HG03442 (cell line): Measurements from ENCODE around the gene ADAMTSL2.

Source experiments
- ATAC-seq: cut with Tn5 transposase; IDR thresholded peaks from one replicate; pipeline ENCODE4 v1.9.1; 2021; ENCODE audit warnings: mild to moderate bottlenecking, moderate library complexity; ENCODE audit not compliant: unreplicated experiment

The ADAMTSL2 gene

GRCh38 chr9:133571896-133572595, 37.5 kb downstream of the ADAMTSL2 start:
- no peak for ATAC-seq

DNA sequence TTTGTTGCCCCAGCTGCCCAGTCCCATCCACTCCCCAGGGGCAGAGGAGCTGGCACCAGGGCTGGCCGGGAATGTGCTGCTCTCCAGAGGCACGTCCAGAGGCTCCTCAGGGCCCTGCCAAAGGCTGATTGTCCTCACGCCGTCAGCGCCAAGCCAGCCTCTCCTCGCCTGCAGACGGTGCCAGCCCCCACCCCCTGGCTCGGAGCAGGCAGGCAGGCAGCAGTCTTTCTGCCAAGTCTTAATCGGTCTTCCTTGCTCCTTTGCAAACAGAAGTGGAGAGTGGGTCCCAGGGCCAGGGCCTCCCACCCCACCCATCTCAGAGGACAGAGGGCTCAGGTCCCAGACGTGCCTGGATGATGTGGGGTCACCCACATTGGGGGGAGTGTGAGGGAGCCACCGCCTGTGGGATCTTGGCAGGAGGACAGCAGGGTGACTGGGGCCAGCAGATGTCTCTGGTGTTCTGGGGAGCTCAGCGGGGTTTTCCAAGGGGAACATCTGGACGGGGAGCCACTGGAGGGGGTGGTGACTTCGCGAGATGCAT, 38.4 kb downstream of the ADAMTSL2 start:
- no peak for ATAC-seq

DNA sequence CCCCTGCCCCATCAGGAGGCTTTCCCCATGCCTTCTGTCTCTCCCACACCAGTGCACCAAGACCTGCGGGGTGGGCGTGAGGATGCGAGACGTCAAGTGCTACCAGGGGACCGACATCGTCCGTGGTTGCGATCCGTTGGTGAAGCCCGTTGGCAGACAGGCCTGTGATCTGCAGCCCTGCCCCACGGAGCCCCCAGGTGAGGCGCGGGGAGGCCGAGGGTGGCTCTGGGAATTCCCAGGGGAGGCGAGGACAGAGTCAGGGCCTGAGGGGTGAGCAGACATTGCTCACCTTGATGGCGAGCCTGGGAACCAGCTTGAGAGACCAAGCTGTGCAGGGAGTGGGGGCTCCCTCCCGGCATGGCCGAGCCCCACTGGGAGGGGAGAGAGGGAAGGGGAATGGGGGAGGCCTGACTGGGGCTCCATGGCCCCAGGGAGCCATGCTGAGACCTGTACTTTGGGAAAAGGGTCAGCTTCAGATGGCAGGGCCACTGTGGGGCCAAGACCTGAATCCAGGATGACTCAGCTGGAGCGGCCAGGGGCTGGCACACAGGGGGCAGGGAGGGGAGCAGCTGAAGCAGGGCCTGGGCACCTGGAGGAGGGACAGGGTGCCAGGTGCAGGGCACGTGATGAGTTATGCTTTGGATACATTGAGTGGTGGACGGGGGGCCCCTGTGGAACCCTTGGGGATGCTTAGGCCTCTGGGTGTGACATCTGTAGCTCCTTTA, 39.4 kb downstream of the ADAMTSL2 start:
- no peak for ATAC-seq

DNA sequence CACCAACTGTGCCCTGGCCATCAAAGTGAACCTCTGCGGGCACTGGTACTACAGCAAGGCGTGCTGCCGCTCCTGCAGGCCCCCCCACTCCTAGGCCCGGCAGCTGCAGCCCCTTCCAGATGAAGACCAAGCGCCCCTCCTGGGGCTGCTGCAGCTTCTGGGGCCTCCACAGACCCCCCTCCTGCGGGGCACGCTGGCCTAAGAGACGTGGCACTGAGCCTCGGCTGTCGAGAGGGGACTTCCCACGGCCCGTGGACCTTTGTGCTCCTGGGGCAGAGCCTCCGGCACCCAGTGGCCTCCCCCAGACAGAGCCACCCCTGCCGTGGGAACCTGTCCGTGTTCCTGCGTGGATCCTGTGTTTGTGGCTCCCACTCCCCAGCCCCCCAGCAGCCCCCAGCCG, 40.3 kb downstream of the ADAMTSL2 start:
- ATAC-seq = no peak

GRCh38 chr9:133575186-133576030, 40.9 kb downstream of the ADAMTSL2 start:
- no peak for ATAC-seq

DNA sequence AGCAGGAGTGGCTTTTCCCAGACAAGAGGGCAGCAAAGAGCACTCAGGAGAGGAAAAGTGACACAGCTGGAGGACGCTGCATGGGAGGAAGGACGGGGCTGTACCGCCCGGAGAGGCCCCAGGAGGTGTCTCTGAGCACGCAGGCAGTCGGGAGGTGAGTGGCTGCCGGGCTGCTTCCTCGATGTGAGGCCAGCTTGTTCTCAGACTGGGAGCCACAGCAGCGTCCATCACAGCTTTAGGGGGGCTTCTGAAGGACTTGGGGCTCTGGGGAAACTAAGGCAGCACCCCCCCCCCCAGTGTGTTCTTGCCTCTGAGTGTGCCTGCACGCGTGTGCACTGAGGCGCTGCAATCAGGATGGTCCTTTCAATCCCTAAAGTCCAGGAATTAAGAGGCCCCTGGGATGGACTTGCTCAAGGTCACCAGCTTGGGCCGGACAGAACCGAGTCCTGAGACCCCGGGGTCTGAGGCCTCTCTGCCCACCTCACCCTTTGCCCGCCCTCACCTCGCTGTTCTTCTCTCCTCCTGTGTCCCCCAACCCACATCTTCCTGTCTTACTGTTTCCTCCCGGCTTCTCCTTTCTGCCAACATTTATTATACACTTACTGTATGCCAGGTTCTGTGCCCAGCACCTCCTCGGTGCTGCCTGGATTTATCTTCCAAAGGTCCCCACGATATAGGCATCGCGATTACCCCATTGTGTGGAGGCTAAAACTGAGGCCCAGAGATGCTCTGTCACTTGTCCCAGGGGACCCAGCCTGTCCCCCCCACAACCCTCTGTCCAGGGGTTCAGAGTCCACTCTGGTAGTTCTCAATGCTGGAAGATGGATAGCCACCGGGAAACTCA, 41.7 kb downstream of the ADAMTSL2 start:
- no peak for ATAC-seq

DNA sequence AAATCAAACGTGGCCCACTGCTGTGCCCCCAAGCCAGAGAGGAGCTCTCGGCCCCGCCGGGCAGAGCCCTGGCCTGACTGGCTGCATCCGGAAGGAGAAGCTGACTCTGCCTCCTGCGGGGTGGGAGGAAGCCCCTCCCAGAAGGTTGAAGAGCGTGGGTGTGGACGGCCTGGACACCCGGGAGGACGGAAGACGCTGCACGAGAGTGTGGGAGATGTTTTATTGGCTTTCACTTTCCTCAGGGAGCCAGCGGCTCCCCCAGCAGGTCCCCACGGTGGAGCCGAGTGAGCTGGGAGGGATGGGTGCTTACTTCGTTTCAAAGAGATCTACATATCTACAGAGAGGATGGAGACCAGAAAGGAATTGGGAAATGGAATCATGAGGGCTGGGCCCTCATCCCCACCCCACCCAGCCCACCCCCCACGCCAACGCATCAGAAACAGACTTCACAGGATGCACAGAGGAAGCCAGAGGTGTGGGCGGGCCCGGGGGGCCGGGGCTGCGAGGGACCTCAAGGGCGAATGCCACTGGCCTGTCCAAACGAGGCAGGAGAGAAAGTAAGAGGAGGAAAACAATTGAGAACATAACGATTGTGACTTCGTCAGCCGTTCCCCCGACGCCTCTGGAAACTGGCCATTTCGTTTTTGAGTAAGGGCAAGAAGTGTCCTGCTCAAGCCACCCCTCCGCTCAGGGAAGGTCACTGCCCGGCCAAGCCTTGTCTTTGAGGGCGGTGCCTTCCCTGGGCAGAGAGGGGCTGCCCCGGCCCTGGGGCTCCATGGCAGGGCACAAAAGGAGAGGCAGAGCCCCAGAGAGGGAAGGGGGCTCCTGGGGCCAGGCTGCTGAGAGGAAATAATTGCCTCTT, 42.6 kb downstream of the ADAMTSL2 start:
- ATAC-seq = no peak

DNA sequence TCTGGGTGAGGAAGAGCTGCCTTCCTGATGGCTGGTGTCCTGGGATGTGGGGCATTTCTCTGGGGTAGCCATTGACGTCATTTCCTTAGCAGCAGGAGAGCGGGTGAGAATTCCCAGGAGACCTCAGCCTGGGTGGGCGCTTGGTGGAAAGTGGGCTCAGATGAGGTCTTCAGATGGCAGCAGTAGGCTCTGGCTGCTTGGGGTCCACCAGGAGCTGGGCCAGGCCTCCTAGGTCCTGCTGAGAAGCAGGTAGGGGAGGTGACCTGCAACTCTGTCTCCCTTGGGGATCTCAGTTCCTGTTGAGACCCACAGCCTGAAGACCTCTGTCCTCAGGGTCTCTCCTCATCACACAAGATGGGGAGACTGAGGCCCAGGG, 43.2 kb downstream of the ADAMTSL2 start:
- ATAC-seq = no peak

GRCh38 chr9:133578524-133579441, 44.3 kb downstream of the ADAMTSL2 start:
- ATAC-seq = no peak

- ATAC-seq = no peak
Observed at GRCh38 chr9:133579601-133580418, 45.3 kb downstream of the ADAMTSL2 start.

- ATAC-seq = no peak
Observed at GRCh38 chr9:133580419-133580738, 45.9 kb downstream of the ADAMTSL2 start.

DNA sequence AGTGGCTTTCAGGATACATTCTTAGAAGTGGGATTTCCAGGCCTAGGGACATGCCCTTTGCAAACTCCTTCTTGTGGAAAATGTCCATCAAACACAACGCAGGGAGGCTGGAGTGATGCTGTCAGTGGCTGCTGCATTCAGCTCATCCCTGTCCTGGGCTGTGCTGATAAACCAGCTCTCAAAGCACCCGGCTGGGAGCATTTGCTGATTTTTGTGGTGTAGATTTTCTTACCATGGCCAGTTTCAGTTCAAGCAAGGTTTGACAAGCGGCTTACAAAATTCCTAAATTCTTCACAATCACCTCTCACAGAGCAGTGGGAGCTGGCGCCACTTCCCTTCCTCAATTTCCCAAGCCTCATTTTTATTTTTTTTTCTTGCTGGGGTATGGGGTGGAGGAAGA, 46.5 kb downstream of the ADAMTSL2 start:
- no peak for ATAC-seq

- no peak for ATAC-seq
Observed at GRCh38 chr9:133581513-133582343, 47.2 kb downstream of the ADAMTSL2 start.

DNA sequence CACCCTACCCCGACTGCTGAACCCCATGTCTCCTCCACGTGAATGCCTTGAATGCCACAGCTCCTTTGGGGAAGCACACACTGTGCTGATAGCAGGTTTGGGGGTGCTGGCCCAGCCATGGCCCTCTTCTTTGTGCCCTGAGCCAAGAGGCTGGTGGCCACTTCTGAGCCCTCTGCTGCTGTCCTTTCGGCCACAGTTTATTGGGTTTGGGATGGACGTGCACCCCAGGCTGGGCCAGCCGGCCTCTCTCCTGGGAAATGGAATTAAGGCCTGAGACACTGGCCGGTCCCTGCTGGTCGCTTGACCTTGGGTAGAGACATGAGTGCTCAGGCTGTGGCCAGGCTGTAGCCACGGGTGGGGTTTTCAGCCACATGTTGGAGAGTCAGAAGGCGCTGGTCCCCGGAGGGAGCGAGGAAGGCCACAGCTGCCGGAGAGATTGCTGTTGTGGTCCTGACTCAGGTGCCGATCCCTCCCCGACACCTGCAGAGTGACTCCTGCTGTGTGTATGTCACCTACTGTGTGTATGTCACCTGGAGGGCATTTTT, 48.1 kb downstream of the ADAMTSL2 start:
- no peak for ATAC-seq

- no peak for ATAC-seq
Observed at GRCh38 chr9:133583111-133583510, 48.6 kb downstream of the ADAMTSL2 start.

DNA sequence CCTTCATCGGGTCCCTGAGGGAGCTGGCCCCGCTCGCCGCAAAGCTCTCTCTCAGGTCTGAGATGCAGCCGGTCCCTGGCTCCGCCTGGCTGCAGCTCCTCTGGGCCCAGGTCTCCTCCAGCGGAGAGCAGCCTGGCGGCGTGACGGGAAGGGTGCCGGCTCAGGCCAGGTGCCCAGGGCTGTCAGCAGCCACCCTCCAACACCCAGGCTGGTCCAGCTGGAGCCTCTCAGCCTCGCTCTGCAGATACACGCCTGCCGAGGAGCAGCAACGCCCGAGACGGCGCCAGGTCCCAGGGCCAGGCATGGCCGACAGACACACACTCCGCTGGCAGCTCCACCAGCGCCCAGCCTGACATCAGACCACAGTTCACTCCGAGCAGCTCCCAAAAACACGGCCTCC, 49.1 kb downstream of the ADAMTSL2 start:
- ATAC-seq = no peak

DNA sequence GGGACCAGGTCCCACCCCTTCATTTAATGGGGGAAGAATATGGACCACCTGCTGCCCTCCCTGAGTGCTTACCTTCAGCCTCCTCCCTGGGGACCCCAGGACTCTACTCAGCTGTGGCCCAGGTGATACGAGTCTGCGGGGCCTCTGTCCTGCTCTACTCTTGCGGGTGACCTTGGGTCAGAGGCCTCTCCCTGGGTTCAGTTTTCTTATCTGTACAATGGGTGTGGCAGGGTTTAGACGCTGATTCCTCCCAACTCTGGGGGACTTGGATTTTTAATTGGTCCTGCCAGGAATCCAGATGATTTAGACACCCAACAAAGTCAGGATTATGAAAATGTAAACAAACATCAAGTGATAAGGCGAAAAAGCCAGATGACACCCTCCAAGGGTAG, 49.7 kb downstream of the ADAMTSL2 start:
- ATAC-seq = no peak
